A549 (cell line): ENCODE measurements around the gene CLPSL1. TPM values are rescaled to one million over a fixed set of nuclear protein-coding genes. Genes with fewer than 3 reads are reported as not detected.

Source experiments
- ATAC-seq, 2 experiments: fragments of 200-7000 bp in 1 of 2; fragments of >200 bp in 1 of 2; cut with Nextera tagmentation in 1 of 2; cut with Tn5 transposase in 1 of 2; 3 replicates each; pipeline versions ENCODE4 v1.8.0 to v1.9.1; 2018 to 2020; ENCODE audit warnings: mild to moderate bottlenecking in 1 of 2, moderate library complexity in 1 of 2
- CTCF ChIA-PET: fragments of 300-600 bp; sonication (Branson Sonifier 250); formaldehyde crosslinking; extraction: SDS; loops from one replicate; lab custom pipeline; 2021; ENCODE audit warnings: antibody characterized with exemption, inconsistent platforms; lab: Yijun Ruan, JAX
- POLR2A ChIA-PET: fragments of 350-600 bp; formaldehyde crosslinking; extraction: SDS; loops from one replicate; lab custom pipeline; 2021; ENCODE audit warnings: antibody characterized with exemption, inconsistent platforms; lab: Yijun Ruan, JAX
- DNase-seq, 2 experiments: peaks; one replicate each; pipeline versions ENCODE4 v3.0.0 to v3.0.0-alpha.2; 2011 to 2016; ENCODE audit warnings: low read depth in 1 of 2, low spot score in 1 of 2
- FAIRE-seq: peaks from 2 replicates; lab custom pipeline; 2011; peaks lifted over from hg19 to GRCh38; lab: Jason Lieb, UNC
- H3K27ac ChIP-seq, 2 experiments: fragments of >200 bp; sonication (Bioruptor Twin); formaldehyde crosslinking; 3 replicates each; pipeline ENCODE4 v1.5.1; 2016 to 2017
- H3K4me1 ChIP-seq: fragments of >200 bp; sonication (Bioruptor Twin); formaldehyde crosslinking; 3 replicates; pipeline ENCODE4 v1.6.1; 2016
- H3K4me2 ChIP-seq: fragments of >200 bp; sonication (Bioruptor Twin); formaldehyde crosslinking; 3 replicates; pipeline ENCODE4 v1.6.1; 2016
- H3K4me3 ChIP-seq: fragments of >200 bp; sonication (Bioruptor Twin); formaldehyde crosslinking; 3 replicates; pipeline ENCODE4 v1.5.1; 2016
- H3K9me3 ChIP-seq: fragments of >200 bp; sonication (Bioruptor Twin); formaldehyde crosslinking; 3 replicates; pipeline ENCODE4 v1.6.1; 2016
- BCL3 ChIP-seq: fragments of >200 bp; sonication (Bioruptor Twin); formaldehyde crosslinking; IDR thresholded peaks from 3 replicates; pipeline ENCODE4 v1.6.1; 2016
- CBX2 ChIP-seq: fragments of 200-600 bp; sonication (generic); IDR thresholded peaks from 2 replicates; pipeline ENCODE4 v1.6.1; 2016; ENCODE audit warnings: low read depth, mild to moderate bottlenecking, borderline replicate concordance
- CTCF ChIP-seq: fragments of >200 bp; sonication (Bioruptor Twin); formaldehyde crosslinking; IDR thresholded peaks from 3 replicates; pipeline ENCODE4 v1.5.1; 2016
- E2F6 ChIP-seq: IDR thresholded peaks from 2 replicates; pipeline ENCODE4 v1.6.1; 2012; ENCODE audit warnings: low read depth, borderline replicate concordance
- EP300 ChIP-seq, 2 experiments: fragments of >200 bp; sonication (Bioruptor Twin); formaldehyde crosslinking; IDR thresholded peaks; 2 replicates in 1 of 2; 3 replicates in 1 of 2; pipeline ENCODE4 v1.6.1; 2016 to 2017
- FOSL2 ChIP-seq, 2 experiments: fragments of 450-650 bp in 1 of 2; fragments of >200 bp in 1 of 2; sonication (Bioruptor Twin) in 1 of 2; formaldehyde crosslinking; IDR thresholded peaks; 2 replicates each; pipeline versions ENCODE4 v1.5.0 to v1.6.1; 2016 to 2020; ENCODE audit warnings: mild to moderate bottlenecking in 1 of 2, moderate library complexity in 1 of 2
- GATA3 ChIP-seq: IDR thresholded peaks from 2 replicates; pipeline ENCODE4 v1.6.1; 2012; ENCODE audit warnings: borderline replicate concordance
- HEYL ChIP-seq: fragments of 250-450 bp; sonication (Bioruptor Pico); IDR thresholded peaks from 2 replicates; pipeline ENCODE4 v1.8.0; 2021; ENCODE audit warnings: mild to moderate bottlenecking, moderate library complexity
- HMGXB4 ChIP-seq: fragments of 250-450 bp; sonication (Bioruptor Pico); IDR thresholded peaks from 2 replicates; pipeline ENCODE4 v1.5.0; 2021; ENCODE audit warnings: mild to moderate bottlenecking, moderate library complexity, borderline replicate concordance
- HOXB13 ChIP-seq: fragments of 250-450 bp; sonication (Bioruptor Pico); IDR thresholded peaks from 2 replicates; pipeline ENCODE4 v1.5.0; 2020; ENCODE audit warnings: low read depth, mild to moderate bottlenecking, moderate library complexity
- KDM1A ChIP-seq: fragments of 200-600 bp; sonication (generic); IDR thresholded peaks from 2 replicates; pipeline ENCODE4 v1.6.1; 2016; ENCODE audit warnings: low read depth, mild to moderate bottlenecking
- KDM5A ChIP-seq: fragments of 200-600 bp; sonication (generic); IDR thresholded peaks from 2 replicates; pipeline ENCODE4 v1.6.1; 2016; ENCODE audit warnings: antibody characterized with exemption, mild to moderate bottlenecking
- MAFK ChIP-seq: fragments of 450-650 bp; IDR thresholded peaks from 2 replicates; pipeline ENCODE4 v1.6.1; 2014; ENCODE audit not compliant: partially characterized antibody
- NFE2L2 ChIP-seq: fragments of 150-350 bp; conservative IDR thresholded peaks from 2 replicates; pipeline ENCODE4 v1.6.1; 2014; ENCODE audit warnings: low read length
- PHF8 ChIP-seq: fragments of 200-600 bp; sonication (generic); IDR thresholded peaks from 2 replicates; pipeline ENCODE4 v1.6.1; 2016; ENCODE audit warnings: low read depth, mild to moderate bottlenecking, antibody characterized with exemption, moderate library complexity, borderline replicate concordance
- POLR2A ChIP-seq: IDR thresholded peaks from 2 replicates; pipeline ENCODE4 v1.6.1; 2012; ENCODE audit warnings: mild to moderate bottlenecking, low read length
- POLR2AphosphoS2 ChIP-seq: conservative IDR thresholded peaks from 2 replicates; pipeline ENCODE4 v1.6.1; 2012; ENCODE audit warnings: low read length, improper control_type of control experiment, inconsistent platforms
- REST ChIP-seq: fragments of 200-600 bp; sonication (generic); IDR thresholded peaks from 2 replicates; pipeline ENCODE4 v1.6.1; 2016; ENCODE audit warnings: antibody characterized with exemption, mild to moderate bottlenecking, moderate library complexity
- SMC3 ChIP-seq: fragments of >200 bp; sonication (Bioruptor Twin); formaldehyde crosslinking; IDR thresholded peaks from 3 replicates; pipeline ENCODE4 v1.6.1; 2018; ENCODE audit warnings: inconsistent platforms
- ZSCAN20 ChIP-seq: fragments of 250-450 bp; sonication (Bioruptor Pico); IDR thresholded peaks from 2 replicates; pipeline ENCODE4 v1.8.0; 2022; ENCODE audit warnings: mild to moderate bottlenecking, moderate library complexity
- WGBS: methylation state at CpG from one replicate; pipeline ENCODE4 v1.1.6; 2017; ENCODE audit errors: missing lambda C conversion rate; 5-methylcytosine and 5-hydroxymethylcytosine counted together
- polyA plus RNA-seq, 4 experiments: library from polyadenylated mRNA; depleted of rRNA in 3 of 4; stranded (reverse); fragments of >200 nt; fragmentation: RNase III in 1 of 4; extraction: RNeasy Plus Mini Kit Qiagen cat#74134 plus additional on column Dnase treatment in 1 of 4; gene quantifications; 2 replicates in 3 of 4; 3 replicates in 1 of 4; pipeline ENCODE4 v1.2.3, GENCODE V29; 2011 to 2017

CLPSL1 gene
- polyA plus RNA-seq, 2 of the 4 experiments (the other 2 are of a cell fraction), result not detected

GRCh38 chr6:35797837-35798526, 17.2 kb downstream of the CLPSL1 start:
- Histone ChIP-seq H3K4me3 (no peak overlapping the region), H3K4me2 (no peak overlapping the region), H3K9me3 (no peaks in the 10 kb centered on the region), H3K4me1 (no peaks in the 10 kb centered on the region), H3K27ac (no peak overlapping the region)
- no peak for TF ChIP-seq FOSL2 (IDR thresholded peaks at IDR 0.05)
- TF ChIP-seq FOSL2 (CRISPR knock-in tag; IDR thresholded peaks at IDR 0.05), result no peak
- no peak for TF ChIP-seq PHF8
- no peak for TF ChIP-seq HOXB13 (CRISPR knock-in tag)
- TF ChIP-seq NFE2L2, result no peak
- no peak for TF ChIP-seq SMC3
- no peak for TF ChIP-seq KDM5A
- TF ChIP-seq EP300 (IDR thresholded peaks at IDR 0.05), result no peak
- no peak for TF ChIP-seq HMGXB4 (CRISPR knock-in tag)
- no peak for TF ChIP-seq GATA3
- no peak for TF ChIP-seq KDM1A
- TF ChIP-seq MAFK, result no peak
- no peak for TF ChIP-seq BCL3
- TF ChIP-seq POLR2A, result no peak
- no peak for TF ChIP-seq HEYL (CRISPR knock-in tag)
- TF ChIP-seq POLR2AphosphoS2, result no peak
- TF ChIP-seq REST, result no peak
- TF ChIP-seq ZSCAN20, result no peak
- TF ChIP-seq CTCF, result no peak
- TF ChIP-seq CBX2, result no peak
- TF ChIP-seq E2F6, result no peak
- ATAC-seq (no peak; a peak in 1 of 6 replicates), DNase-seq (no peak), FAIRE-seq (no peak)
- POLR2A ChIA-PET, result no interaction called here
- CTCF ChIA-PET, result no interaction called here
- 71% methylated on average over 8 of the region's 8 CpGs for WGBS
